GM19193 (cell line): ENCODE measurements around the gene NOS1AP.

Experiments
- POLR2A ChIP-seq: IDR thresholded peaks from 4 replicates; pipeline ENCODE4 v1.6.1; 2011; ENCODE audit not compliant: insufficient read depth, insufficient read length; ENCODE audit errors: extremely low read depth

Gene NOS1AP

DNA sequence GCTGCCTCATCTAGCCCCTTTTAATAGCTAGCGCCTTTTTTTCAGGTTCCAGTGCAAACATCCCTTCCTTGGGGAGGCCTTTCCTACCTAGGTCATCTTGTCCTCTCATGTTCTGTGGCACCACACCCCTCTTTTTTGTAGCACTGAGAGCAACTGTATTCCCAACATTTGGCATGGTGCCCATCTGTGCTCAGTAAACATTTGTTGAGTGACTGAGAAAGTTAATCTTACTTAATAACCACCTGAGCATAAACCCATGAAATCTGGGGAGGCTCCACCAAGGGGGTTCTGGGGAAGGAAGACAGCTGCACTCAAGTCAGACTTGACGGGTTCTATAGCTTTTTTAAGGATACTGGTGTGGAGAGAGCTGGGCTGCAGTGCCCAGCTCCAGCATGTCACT is 90.0 kb downstream of the NOS1AP start:
- no peak for TF ChIP-seq POLR2A

DNA sequence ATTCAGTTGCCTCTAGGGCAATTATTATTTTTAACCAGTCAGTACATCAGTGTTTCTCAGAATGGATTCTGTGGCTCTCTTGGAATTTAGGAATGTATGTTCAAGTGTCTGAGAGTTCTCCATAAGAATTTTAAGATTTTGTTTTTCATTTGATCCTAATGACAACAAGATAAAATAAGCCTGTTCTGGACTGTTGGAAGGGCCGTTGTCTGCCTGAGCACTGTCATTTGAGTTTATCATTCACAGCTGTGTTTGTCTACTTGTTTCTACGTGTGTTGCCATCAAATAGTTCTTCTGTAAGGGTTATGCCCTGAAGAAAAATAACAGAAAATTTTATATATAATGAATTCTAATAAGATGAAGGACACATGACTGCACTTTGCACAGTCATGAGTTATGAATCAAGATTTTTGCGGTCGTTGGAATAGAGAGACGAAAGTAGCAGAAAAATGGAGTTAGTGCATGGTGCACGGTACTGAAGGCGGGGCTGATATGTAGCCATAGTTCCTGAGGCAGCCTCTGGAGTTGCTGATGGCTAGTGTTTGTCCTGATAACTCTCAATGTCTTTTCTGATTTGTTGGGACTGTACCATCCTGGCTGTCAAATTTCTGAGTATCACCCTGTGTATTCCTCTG is 92.5 kb downstream of the NOS1AP start:
- TF ChIP-seq POLR2A: no peak

DNA sequence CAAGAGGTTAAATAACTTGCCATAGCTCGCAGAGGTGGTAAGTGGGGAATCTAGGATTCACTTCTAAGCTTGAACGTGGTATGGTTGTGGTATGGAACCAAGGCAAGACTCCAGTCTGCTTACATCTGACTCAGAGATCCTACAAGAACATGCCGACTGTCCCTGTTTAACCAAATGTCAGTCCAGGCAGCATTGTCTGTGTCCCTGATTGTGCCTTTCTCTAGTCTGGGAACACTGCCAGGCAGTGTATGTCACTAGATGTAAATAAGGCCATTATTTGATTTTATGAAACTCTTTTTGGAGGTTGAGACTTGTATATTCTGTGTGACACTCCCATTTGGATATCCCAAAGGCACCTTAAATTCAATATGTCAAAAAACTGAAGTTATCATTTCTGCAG is 96.0 kb downstream of the NOS1AP start:
- no peak for TF ChIP-seq POLR2A

DNA sequence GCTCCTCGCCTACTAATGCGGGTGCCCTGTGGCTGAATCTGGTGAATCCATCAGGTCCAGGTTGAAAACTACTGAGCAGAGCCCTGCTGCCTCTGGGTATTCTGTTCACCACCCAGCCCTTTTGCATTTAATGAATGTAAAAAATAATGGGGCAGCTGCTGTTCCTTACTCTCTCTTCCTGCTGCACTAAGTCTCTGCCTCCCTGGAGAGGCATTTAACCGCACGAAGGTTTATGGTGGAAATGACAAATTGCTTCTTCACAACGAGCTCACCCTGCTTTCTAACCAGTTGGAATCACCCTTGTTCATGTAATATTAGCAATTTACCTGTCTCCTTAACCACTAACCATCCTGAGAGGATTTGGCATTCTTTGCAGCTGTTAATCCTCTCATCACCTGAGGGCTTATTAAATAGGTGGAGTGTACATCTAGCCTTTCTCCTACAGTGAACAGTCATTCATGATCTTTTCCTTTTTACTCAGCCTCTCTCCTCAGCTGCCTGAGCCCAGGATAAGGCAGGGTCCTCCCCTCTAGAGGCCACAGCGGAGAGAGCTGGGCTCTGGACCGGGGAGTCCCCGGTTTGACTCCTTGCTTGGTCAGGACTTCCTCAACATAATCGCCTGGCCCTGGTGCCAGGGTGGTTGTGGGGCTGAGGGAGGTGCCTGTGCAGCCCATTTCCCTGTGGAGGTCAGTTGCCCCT is 97.6 kb downstream of the NOS1AP start:
- no peak for TF ChIP-seq POLR2A

DNA sequence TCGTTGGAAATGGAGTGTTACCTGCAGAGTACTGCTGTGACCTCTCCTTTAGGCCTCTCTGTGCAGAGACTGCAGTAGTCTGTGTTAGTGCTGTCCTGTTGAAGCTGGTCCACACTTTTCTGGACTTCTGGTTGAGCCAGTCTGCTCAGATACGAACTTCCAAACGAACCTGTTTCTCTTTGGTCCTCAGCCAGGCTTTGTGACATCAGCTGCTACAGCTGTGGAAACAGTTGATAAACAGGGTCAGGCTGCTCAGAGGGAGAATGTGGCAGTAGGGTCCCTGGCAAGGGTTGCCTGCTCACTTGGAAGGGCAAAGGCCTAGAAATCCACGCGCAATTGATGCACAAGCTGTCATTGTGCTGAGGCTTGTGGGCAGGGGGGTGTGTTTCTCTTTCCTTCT is 98.8 kb downstream of the NOS1AP start:
- no peak for TF ChIP-seq POLR2A

DNA sequence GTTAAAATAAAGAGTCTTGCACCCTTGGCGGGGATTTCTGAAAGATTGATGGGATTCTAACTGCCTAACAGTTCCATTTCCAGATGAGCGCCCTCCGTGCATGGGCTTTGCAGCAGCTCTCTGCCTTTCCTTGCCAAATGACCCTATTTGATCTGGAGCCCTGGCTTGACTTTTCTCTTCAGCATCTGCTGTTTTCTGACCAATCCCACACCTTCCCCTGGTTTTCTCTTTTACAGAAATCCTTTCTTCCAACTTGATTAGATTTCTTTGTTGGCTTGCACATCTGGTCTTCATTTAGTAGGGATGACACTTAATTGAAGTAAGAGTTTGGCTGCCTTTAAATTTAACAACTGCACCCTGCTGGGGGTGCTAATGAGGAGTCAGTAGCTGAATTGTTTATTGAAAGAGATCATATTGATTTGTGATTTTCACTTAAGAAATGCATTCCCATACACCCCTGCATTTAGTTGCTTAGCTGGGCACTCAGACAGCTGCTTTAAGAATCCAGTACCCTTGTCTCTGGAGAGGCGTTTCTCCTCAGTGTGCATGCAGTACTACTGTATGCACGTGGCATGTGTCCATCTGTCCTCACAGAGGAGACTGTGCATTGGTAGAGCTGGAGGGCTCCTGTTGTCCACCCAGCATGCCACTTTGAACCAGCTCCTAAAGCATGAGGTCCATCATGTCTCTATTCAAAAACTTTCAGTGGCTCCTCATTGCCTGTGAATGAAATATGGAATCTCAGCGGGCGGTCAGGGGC is 99.7 kb downstream of the NOS1AP start:
- no peak for TF ChIP-seq POLR2A

DNA sequence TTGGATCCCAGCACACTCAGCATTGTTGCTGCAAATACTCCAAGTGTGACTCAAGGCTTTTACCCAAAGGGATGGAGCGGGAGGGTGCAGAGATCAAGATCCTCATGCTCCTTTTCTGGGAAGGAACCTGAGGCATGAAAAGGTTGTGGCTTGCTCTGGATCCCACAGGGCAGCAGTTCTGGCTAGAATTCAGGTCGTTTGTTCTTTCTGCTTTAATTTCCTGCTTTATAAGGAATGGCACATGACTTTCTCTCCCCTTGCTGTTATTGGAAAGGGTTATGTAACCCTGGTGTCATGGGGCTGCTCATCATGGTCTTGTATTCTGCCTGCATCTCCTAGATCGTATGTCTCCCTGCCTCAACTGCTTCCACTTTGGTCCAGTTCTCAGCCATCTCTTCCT is 101.6 kb downstream of the NOS1AP start:
- TF ChIP-seq POLR2A: no peak

DNA sequence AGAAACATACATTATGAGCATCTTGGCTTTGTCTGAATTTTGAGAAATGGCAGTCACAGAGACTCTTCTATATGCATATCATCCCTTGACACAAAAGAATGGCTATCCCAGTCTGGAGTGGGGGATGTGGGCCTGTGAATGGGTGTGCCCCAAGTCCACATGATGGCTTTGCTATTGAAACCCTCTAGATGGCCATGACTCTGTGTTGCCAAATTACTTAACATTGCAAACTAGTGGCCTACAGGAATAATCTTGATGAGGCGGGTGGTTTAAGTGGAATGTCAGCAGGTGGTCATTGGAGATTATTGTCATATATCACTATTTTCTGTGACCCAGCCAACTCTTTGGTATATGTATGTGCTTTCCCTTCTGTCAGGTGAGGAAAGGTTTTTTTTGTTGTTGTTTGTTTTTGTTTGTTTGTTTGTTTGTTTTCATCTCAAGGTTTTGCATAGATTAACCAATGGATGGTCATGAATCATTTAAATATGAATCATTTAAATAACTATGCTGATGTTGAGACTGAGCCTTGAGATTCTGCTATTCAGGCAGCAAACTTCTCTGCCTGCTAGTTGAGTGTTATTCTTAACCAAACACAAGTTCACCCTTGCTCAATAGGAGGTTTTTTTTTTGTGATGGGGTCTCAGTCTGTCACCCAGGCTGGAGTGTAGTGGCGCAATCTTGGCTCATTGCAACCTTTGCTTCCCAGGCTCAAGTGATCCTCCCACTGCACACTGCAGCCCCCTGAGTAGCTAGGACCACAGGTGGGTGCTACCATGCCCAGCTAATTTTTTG is 103.0 kb downstream of the NOS1AP start:
- no peak for TF ChIP-seq POLR2A

DNA sequence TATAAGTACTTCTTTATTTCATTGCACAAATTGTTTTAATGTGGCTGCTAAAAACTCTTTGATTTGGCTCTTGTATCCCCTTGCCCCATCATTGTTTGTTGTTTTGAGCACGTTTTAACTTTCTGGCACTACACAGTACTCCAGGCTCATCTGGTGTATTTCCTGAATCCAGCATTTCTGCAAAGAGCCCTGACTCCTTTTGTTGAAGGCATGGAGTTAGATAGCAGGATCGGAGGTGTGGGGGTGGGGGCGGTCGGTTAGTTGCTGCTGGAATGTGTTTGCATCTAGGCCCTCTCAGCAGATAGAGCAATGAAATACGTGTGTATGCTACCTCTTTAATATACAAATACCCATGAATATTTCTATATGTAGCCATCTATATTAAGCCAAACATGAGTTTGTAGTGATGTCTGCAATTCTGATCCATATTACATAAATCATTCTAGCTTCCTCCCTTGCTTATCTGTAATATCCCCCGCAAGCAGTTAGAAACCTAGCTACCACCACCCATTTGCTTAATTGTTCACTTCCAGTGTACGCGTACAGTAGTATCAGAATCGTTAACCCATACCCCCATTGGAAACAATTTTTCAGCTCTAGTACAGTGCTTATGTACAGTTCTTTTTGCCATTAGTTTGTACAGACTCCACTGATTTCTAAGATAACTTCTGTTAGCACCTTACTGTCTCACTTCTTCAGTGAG is 106.0 kb downstream of the NOS1AP start:
- no peak for TF ChIP-seq POLR2A

DNA sequence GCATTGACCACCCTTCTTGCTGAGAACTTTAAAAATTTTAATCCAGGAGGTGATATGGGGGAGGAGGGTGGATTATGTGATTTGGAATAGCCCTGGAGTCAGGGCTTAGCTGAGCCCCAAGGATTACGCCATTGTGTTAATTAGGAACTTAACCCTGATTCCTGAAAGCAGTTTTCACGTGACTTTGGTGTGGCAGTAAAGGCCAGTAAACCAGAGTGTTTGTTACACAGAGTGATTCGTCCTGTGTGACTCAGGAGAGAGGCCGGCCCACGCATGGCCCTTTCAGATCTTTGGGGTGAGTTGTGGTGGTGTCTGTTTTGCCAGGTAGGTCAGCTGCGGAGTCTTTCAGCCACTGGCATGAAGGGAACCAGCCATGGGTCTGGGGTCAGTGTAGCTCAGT is 107.6 kb downstream of the NOS1AP start:
- TF ChIP-seq POLR2A: no peak

DNA sequence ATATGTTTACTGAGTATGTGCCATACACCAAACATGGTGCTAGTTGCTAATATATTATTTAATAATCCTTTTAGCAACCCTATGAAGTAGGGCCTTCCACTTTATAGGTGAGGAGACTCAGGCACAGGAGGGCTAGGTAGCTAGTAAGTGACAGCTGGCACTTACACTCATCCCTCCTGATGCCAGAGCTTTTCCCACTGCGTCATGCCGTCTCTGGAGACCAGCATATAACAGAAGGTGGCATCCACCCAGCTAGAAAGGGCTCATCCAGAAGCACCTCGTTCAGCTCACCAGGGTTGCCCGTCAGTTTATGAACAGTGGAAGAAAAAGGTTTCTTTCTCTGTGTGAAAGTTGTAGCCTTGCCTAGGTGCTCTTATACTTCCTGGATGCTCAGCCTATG is 108.9 kb downstream of the NOS1AP start:
- TF ChIP-seq POLR2A: no peak

DNA sequence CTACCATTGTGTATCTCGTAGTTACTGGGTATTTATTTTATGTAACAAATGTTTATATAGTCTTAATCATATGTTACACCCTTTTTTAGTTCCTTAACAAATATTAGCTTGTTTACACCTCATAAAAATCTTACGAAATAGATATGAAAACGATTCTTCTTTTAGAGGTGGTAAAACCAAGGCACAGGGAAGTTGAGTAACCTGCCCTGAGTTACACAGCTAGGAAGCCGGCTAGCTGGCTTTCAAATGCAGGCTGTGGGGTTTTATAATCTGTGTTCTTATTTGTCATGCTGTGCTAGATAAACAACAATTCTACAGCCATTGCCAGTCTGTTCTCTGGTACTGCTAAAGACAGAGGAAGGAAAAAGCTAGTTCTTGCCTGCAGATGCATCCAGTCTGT is 109.6 kb downstream of the NOS1AP start:
- no peak for TF ChIP-seq POLR2A

DNA sequence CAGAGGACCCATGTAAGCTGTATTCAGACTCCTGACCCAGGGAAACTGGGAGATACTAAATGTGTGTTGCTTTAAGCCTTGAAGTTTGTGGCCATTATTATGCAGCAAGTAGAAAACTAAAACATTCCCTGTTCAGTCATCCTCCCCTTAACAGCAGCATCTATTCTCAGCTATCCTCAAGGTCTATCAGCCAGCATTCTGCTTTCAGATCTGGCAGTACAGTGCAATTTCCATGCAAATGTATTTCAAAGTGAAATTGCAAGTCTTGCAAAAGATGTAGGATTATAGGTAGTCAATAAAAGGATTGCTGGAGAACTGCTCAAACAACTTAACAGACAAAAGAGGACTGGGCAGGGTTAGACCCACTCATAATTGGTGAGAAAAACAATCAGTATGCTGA is 111.3 kb downstream of the NOS1AP start:
- no peak for TF ChIP-seq POLR2A

DNA sequence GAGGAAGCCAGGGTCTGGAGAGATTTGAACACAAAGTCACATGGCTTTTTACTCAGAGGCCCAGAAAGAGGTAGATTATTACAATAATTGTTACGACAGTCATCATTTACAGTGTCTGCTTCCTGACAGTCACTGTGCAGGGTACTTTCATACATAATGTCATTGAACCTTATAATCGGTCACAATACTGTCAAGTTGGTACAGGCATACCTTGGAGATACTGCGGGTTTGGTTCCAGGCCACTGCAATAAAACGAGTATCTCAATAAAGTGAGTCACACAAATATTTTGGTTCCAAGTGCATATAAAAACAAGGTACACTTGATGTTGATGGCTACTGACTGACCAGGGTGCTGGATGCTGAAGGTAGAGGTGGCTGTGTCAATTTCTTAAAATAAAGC is 112.6 kb downstream of the NOS1AP start:
- TF ChIP-seq POLR2A: no peak
